K562 (cell line): ENCODE measurements around the gene PGM5. TPM values are rescaled to one million over a fixed set of nuclear protein-coding genes. Genes with fewer than 3 reads are reported as not detected.
"Not testable (repeated sequence)": the region's sequence is repeated elsewhere in the genome, so short reads cannot be mapped to it uniquely, and the experiment has no call there.

Experiments
- ATAC-seq: fragments of 200-7000 bp; cut with Tn5 transposase; 3 replicates; pipeline ENCODE4 v1.9.1; 2020; ENCODE audit warnings: moderate library complexity
- BruUV-seq: library from RNA; stranded (reverse); fragments of 400-500 nt; replicated peaks from 2 replicates; lab custom pipeline; 2021; lab: Mats Ljungman, UMichigan
- CTCF ChIA-PET: fragments of 300-600 bp; formaldehyde crosslinking; extraction: SDS; loops from one replicate; lab custom pipeline; 2021; ENCODE audit warnings: low intra/inter-chr PET ratio; lab: Yijun Ruan, JAX
- POLR2A ChIA-PET: fragments of 300-600, 350-650 bp; sonication (Branson Sonifier 250); formaldehyde crosslinking; extraction: SDS; loops from one replicate; lab custom pipeline; 2021; ENCODE audit warnings: antibody characterized with exemption, inconsistent platforms; lab: Yijun Ruan, JAX
- DNase-seq, 4 experiments: peaks; one replicate each; pipeline versions ENCODE4 v3.0.0 to v3.0.0-alpha.2; 2011 to 2018; ENCODE audit warnings: low spot score in 3 of 4, mixed read lengths in 3 of 4; ENCODE audit errors: extremely low read depth in 1 of 4
- FAIRE-seq: peaks from 2 replicates; lab custom pipeline; 2011; peaks lifted over from hg19 to GRCh38; lab: Jason Lieb, UNC
- H2AFZ ChIP-seq: 2 replicates; pipeline ENCODE4 v1.6.0; 2011; ENCODE audit warnings: low read depth, low read length, control low read depth, inconsistent platforms
- H3K27ac ChIP-seq: fragments of 200-600 bp; 3 replicates; pipeline ENCODE4 v1.8.0; 2011; ENCODE audit warnings: low read depth, mild to moderate bottlenecking, control low read depth, inconsistent platforms, low read length, moderate library complexity, mixed read lengths; ENCODE audit errors: extremely low read depth
- H3K27me3 ChIP-seq, 2 experiments: fragments of 300-600 bp in 1 of 2; 2 replicates in 1 of 2; 3 replicates in 1 of 2; pipeline versions ENCODE4 v1.6.0 to v1.8.0; 2011; ENCODE audit warnings: inconsistent platforms in 2 of 2, low read length in 2 of 2, mild to moderate bottlenecking in 1 of 2, mixed read lengths in 1 of 2, moderate library complexity in 1 of 2; ENCODE audit not compliant: control insufficient read depth in 2 of 2, insufficient read depth in 2 of 2
- H3K36me3 ChIP-seq: fragments of 300-600 bp; 3 replicates; pipeline ENCODE4 v1.8.0; 2011; ENCODE audit warnings: mild to moderate bottlenecking, low read length, inconsistent platforms; ENCODE audit not compliant: control insufficient read depth, insufficient read depth
- H3K4me1 ChIP-seq, 2 experiments: fragments of 200-600 bp in 1 of 2; replicated peaks in 1 of 2; 2 replicates in 1 of 2; 3 replicates in 1 of 2; pipeline versions ENCODE4 v1.5.1 to v1.8.0; 2011; ENCODE audit warnings: inconsistent platforms in 2 of 2, low read length in 2 of 2, mild to moderate bottlenecking in 1 of 2, mixed read lengths in 1 of 2, moderate library complexity in 1 of 2; ENCODE audit not compliant: control insufficient read depth in 2 of 2, insufficient read depth in 2 of 2
- H3K4me2 ChIP-seq: 2 replicates; pipeline ENCODE4 v1.6.1; 2011; ENCODE audit warnings: low read length, control low read depth, inconsistent platforms, mixed read lengths; ENCODE audit not compliant: insufficient read depth
- H3K4me3 ChIP-seq: fragments of 200-600 bp; sonication (generic), shearing (Covaris generic); 2 replicates; pipeline ENCODE4 v1.5.1; 2016; ENCODE audit warnings: control low read depth, inconsistent platforms
- H3K79me2 ChIP-seq: fragments of 200-600 bp; 3 replicates; pipeline ENCODE4 v1.8.0; 2011; ENCODE audit warnings: low read length, inconsistent platforms; ENCODE audit not compliant: control insufficient read depth, insufficient read depth
- H3K9ac ChIP-seq, 2 experiments: 2 replicates each; pipeline versions ENCODE4 v1.6.0 to v1.6.1; 2011; ENCODE audit warnings: low read depth in 2 of 2, low read length in 2 of 2, control low read depth in 1 of 2, inconsistent platforms in 1 of 2, mild to moderate bottlenecking in 1 of 2, mixed read lengths in 1 of 2; ENCODE audit not compliant: insufficient read depth in 1 of 2
- H3K9me1 ChIP-seq: one replicate; pipeline ENCODE4 v1.6.0; 2011; ENCODE audit warnings: inconsistent platforms, mild to moderate bottlenecking, low read length, moderate library complexity; ENCODE audit not compliant: control insufficient read depth, insufficient read depth
- H3K9me3 ChIP-seq: replicated peaks from 2 replicates; pipeline ENCODE4 v1.5.1; 2011; ENCODE audit warnings: low read depth, low read length, inconsistent platforms; ENCODE audit not compliant: control insufficient read depth, insufficient read depth
- H4K20me1 ChIP-seq: replicated peaks from 2 replicates; pipeline ENCODE4 v1.6.1; 2011; ENCODE audit warnings: low read length, inconsistent platforms, mixed read lengths; ENCODE audit not compliant: control insufficient read depth, insufficient read depth
- WGBS: fragments of 100-300 bp; shearing (Covaris generic); methylation state at CpG from one replicate; pipeline ENCODE4 v1.1.6; 2016; ENCODE audit warnings: low coverage, mixed read lengths; ENCODE audit not compliant: insufficient coverage; ENCODE audit errors: missing lambda C conversion rate; 5-methylcytosine and 5-hydroxymethylcytosine counted together
- in situ Hi-C: fragments of 300-500 bp; cut with MboI; formaldehyde crosslinking; loops from 4 replicates; pipeline ENCODE4 v1.15.0; 2018; ENCODE audit warnings: inconsistent platforms, mixed read lengths
- intact Hi-C: fragments of 100-400 bp; cut with micrococcal nuclease; formaldehyde crosslinking; loops from 2 replicates; pipeline ENCODE4 v1.14.2; 2022
- polyA plus RNA-seq, 8 experiments: library from polyadenylated mRNA; depleted of rRNA in 4 of 8; stranded (reverse) in 5 of 8; unstranded in 3 of 8; fragments of >200 nt; fragmentation: Nextera tagmentation in 2 of 8; fragmentation: Illumina TruSeq in 1 of 8; extraction: Ambion mirVana in 2 of 8; extraction: Trizol in 1 of 8; gene quantifications; 2 replicates each; pipeline versions ENCODE4 v1.2.1 to v1.2.3, GENCODE V29; 2011 to 2014; ENCODE audit warnings: inconsistent platforms in 1 of 8, missing spikeins in 1 of 8
- total RNA-seq, 7 experiments: library from RNA; depleted of rRNA in 6 of 7; stranded (reverse); fragments of >200 nt in 6 of 7; fragmentation: Illumina TruSeq in 2 of 7; extraction: Trizol in 2 of 7; gene quantifications; 2 replicates each; pipeline versions ENCODE4 v1.2.1 to v1.2.3, GENCODE V29; 2011 to 2021; ENCODE audit warnings: low replicate concordance in 1 of 7

PGM5 gene
- total and polyA plus RNA-seq, 9 of the 15 experiments (the other 6 are each of a cell fraction or from before 2014, with no cell fraction given), result 0.03 to 0.24 (median 0.15) TPM; not detected in 1

DNA sequence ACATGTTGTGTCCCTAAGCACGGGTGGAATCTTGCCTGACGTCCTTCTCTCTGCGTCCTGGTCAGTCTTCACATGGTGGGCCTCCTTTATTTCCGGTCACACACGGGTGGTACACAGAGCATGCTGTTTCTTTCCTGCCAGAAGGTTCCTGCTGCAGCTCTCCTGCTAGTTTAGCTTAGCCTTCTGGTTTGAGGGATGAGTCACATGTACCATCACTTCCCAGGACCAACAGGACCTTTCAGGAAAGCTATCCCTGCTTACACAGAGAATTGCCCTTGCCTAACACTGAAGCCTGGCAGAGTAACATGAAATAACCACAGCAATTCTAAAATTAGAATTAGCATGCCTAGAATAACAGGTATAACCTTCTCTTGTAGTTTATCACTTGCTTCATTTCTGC lies 45.2 kb upstream of the PGM5 start:
- H3K79me2 ChIP-seq, H4K20me1 ChIP-seq, H3K9me1 ChIP-seq, H3K9ac ChIP-seq, H3K36me3 ChIP-seq, H3K27me3 ChIP-seq, H3K27ac ChIP-seq, H3K4me2 ChIP-seq, ATAC-seq, H3K4me3 ChIP-seq, H3K9me3 ChIP-seq, POLR2A ChIA-PET, BruUV-seq, H3K4me1 ChIP-seq, CTCF ChIA-PET, H2AFZ ChIP-seq, intact Hi-C loops, FAIRE-seq, DNase-seq, in situ Hi-C loops: not testable (repeated sequence)
- WGBS, result no CpG with 5 or more reads among the region's 5 CpGs

DNA sequence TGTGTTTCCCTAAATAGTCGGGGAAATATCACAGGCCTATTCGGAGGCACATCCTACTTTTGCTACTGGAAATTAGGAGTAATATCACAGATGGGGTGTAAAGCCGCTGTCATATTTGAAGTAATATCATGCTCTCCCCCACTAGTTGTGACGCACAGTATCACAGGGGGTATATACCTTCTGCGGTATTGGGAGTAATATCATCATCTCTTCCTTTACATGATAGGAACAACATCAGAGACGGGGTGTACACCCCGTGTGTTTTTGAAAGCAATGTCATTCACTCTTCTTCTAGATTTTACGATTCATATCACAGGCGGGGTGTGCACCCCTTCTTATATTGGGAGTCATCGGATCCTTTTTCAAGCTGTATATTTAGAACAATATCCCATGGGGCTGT lies 38.2 kb upstream of the PGM5 start:
- DNase-seq, intact Hi-C loops, H3K4me3 ChIP-seq, H3K27me3 ChIP-seq, FAIRE-seq, H3K9me1 ChIP-seq, H3K36me3 ChIP-seq, H2AFZ ChIP-seq, H3K4me2 ChIP-seq, POLR2A ChIA-PET, in situ Hi-C loops, H3K9ac ChIP-seq, H3K9me3 ChIP-seq, H3K4me1 ChIP-seq, H4K20me1 ChIP-seq, H3K79me2 ChIP-seq, ATAC-seq, BruUV-seq, CTCF ChIA-PET, H3K27ac ChIP-seq: not testable (repeated sequence)
- 39% methylated on average over 8 of the region's 10 CpGs for WGBS

DNA sequence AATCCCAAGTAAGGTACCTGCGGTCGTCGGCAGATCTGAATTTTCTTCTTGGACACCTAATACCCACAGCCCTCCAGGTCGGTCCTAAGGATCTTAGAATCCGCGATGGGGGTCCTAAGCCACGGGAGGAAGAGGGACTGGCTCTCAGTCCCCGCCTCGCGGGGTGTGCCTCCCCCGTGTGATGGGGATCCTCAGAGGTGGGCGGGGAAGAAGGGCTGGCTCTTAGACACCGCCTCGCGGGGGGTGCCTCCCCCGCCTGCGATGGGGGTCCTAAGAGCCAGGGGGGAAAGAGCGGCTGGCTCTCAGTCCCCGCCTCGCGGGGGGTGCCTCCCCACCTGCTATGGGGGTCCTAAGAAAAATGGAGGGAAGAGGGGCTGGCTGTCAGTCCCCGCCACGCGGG lies 32.7 kb upstream of the PGM5 start:
- H3K36me3 ChIP-seq, H3K9me3 ChIP-seq, H3K4me3 ChIP-seq, BruUV-seq, H3K27me3 ChIP-seq, intact Hi-C loops, H3K9ac ChIP-seq, H3K79me2 ChIP-seq, CTCF ChIA-PET, FAIRE-seq, H3K27ac ChIP-seq, in situ Hi-C loops, H3K4me1 ChIP-seq, POLR2A ChIA-PET, H2AFZ ChIP-seq, ATAC-seq, H4K20me1 ChIP-seq, DNase-seq, H3K4me2 ChIP-seq, H3K9me1 ChIP-seq: not testable (repeated sequence)
- WGBS, result no CpG with 5 or more reads among the region's 24 CpGs

DNA sequence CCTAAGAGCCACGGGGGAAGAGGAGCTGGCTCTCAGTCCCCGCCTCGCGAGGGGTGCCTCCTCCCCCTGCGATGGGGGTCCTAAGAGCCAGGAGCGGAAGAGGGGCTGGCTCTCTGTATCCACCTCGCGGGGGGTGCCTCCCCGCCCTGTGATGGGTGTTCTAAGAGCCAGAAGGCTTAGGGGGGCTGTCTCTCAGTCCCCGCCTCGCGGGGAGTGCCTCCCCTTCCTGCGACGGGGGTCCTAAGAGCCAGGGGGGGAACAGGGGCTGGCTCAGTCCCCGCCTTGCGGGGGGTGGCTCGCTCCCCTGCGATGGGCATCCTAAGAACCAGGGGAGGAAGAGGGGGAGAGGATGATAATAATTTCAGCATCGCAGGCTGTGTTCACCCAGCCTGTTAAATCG lies 31.9 kb upstream of the PGM5 start:
- H4K20me1 ChIP-seq, CTCF ChIA-PET, H3K36me3 ChIP-seq, H3K9me3 ChIP-seq, H3K9me1 ChIP-seq, in situ Hi-C loops, POLR2A ChIA-PET, intact Hi-C loops, H3K4me3 ChIP-seq, H3K27ac ChIP-seq, BruUV-seq, H3K9ac ChIP-seq, H2AFZ ChIP-seq, H3K79me2 ChIP-seq, H3K27me3 ChIP-seq, H3K4me1 ChIP-seq, H3K4me2 ChIP-seq, DNase-seq, ATAC-seq: not testable (repeated sequence)
- FAIRE-seq, result peak; percentile 68
- WGBS, result no CpG with 5 or more reads among the region's 20 CpGs
